ENCODE data around the gene ELMO1.

Gene ELMO1

DNA sequence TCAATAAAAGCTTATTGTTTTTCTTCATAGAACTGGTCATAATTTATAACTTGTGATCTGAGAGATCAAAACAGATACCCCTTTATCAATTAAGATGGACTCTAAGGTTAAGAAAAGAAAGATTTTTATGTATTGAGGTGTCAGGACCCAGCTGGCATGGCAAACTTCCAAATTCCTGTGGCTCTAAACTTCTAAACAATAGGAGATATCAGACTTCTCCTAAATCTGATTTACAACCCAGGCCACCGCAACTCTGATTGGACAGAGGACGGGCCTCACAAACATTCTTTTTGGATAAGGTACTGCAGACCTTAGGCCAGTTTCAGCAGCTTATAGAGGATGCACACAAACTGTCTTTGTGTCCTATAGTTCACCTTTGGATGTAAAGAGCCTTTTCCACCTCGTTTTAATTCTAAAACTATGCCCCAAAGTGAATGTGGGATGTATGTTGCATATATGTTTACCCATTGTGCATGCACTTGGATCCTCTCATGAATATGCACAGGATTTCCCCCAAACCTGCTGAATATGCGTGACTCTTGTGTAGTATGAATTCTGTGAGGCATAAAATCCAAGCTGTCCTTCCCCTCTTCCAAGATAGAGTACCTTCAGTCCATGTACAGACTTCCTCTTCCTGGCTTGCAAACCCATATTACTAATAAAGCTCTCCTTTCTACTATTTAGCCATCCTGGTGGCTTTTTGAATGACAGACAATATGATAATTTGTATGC, 69.0 kb downstream of the ELMO1 start:
- DNase-seq (ENCODE audit: low read depth): no peak
- no peak overlapping the region for H3K4me3 ChIP-seq (ENCODE audit: low read length)
- TF ChIP-seq, protein P1, sequence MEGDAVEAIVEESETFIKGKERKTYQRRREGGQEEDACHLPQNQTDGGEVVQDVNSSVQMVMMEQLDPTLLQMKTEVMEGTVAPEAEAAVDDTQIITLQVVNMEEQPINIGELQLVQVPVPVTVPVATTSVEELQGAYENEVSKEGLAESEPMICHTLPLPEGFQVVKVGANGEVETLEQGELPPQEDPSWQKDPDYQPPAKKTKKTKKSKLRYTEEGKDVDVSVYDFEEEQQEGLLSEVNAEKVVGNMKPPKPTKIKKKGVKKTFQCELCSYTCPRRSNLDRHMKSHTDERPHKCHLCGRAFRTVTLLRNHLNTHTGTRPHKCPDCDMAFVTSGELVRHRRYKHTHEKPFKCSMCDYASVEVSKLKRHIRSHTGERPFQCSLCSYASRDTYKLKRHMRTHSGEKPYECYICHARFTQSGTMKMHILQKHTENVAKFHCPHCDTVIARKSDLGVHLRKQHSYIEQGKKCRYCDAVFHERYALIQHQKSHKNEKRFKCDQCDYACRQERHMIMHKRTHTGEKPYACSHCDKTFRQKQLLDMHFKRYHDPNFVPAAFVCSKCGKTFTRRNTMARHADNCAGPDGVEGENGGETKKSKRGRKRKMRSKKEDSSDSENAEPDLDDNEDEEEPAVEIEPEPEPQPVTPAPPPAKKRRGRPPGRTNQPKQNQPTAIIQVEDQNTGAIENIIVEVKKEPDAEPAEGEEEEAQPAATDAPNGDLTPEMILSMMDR (conservative IDR thresholded peaks at IDR 0.05; ENCODE audit: low read length): no peak

DNA sequence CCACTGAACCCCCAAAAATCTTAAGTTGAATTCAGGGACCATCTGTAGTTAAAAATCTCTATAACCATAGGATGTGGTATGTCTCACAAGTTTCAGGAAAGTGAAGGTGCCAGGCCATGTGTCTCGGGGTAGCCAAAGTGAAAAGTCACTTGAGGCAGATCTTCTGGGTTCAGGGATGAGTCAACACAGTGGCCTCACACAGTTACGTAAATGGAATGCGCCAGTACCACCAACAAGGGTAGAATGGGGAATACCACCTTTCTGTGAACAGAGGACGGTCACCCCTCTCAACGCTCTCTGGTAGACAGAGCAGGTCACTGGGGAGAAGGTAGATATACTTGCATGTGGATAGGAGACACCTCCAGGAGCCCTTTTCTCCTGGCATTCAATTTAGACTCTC, 71.4 kb downstream of the ELMO1 start:
- no peak for DNase-seq (ENCODE audit: low read depth)
- TF ChIP-seq, protein P1 (conservative IDR thresholded peaks at IDR 0.05; ENCODE audit: low read length): no peak
- H3K4me3 ChIP-seq (ENCODE audit: low read length): no peak overlapping the region

DNA sequence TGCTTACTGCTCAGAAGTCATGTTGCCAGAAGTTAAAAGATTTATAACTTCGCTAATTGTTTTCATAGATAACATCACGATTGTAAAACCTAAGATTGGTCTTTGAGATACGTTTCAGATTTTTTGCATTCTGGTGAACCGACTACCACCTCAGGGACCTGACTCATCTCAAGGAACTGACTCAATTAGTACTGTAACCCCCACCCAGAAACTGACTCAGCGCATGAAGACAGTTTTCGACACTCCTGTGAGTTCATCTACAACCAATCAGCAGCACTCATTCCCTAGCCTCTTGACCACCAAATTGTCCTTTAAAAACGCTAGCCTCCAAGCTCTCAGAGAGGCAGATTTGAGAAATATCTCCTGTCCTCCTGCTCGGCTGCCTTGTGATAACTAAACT, 72.3 kb downstream of the ELMO1 start:
- no peak for DNase-seq (ENCODE audit: low read depth)
- no peak overlapping the region for H3K4me3 ChIP-seq (ENCODE audit: low read length)
- TF ChIP-seq, protein P1 (conservative IDR thresholded peaks at IDR 0.05; ENCODE audit: low read length): no peak

DNA sequence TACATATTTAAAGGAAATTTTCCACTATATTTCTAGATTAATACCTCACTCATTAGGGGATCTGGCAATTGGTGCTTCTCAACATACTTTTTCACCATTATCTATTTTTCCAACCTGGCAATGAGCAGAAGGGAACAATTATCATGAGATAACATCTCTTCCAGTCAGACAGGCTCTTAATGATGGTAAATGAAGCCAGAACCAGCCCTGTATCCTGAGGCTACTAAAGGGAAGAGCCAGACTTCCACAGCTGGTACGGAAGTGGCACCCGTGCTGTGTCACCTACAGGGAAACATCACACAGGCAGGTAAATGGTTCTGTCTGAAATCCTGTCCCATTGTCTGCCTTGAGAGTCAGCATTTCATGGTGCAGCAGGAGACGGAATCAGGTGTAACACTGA, 75.9 kb downstream of the ELMO1 start:
- H3K4me3 ChIP-seq (ENCODE audit: low read length): no peak overlapping the region
- TF ChIP-seq, protein P1 (conservative IDR thresholded peaks at IDR 0.05; ENCODE audit: low read length): no peak
- no peak for DNase-seq (ENCODE audit: low read depth)

DNA sequence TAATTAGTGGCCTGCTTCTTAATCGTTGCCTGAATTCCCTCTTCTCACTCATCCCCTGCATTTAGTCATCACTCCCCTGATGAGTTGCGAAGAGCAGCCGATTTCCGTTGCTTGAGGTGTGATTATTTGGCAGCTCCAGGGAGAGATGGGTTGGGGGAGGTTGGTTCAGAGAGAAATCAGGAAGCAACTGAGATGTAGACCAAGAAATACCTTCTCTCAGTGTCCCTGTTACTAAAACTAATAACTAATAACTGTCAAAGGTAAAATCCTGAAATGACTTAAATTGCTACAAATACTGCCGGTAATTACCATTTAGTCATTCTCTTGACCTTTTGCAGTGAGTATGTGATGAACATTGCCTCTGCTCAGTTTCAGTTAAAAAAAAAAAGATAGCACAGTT, 76.9 kb downstream of the ELMO1 start:
- TF ChIP-seq, protein P1 (conservative IDR thresholded peaks at IDR 0.05; ENCODE audit: low read length): no peak
- DNase-seq (ENCODE audit: low read depth): no peak
- no peak overlapping the region for H3K4me3 ChIP-seq (ENCODE audit: low read length)

DNA sequence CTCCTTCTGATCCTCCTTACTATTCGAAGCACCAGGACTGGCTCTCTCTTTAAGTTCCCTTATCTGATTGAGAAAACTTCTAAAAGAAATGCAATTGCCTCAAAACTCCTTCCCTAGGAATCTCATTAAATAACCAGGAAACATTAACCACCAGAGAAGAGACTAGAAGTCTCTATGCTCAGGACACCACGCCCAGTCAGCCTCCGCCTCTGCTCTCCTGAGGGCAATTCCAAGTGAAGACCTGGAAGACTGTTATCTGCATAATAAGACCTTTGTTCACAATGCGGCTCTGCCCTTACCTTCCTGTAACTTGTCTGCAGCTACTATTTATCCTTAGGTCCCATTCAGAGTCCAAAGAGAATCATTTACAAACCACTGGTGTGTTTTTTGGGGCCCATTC, 78.8 kb downstream of the ELMO1 start:
- no peak overlapping the region for H3K4me3 ChIP-seq (ENCODE audit: low read length)
- DNase-seq (ENCODE audit: low read depth): no peak
- TF ChIP-seq, protein P1 (conservative IDR thresholded peaks at IDR 0.05; ENCODE audit: low read length): no peak

DNA sequence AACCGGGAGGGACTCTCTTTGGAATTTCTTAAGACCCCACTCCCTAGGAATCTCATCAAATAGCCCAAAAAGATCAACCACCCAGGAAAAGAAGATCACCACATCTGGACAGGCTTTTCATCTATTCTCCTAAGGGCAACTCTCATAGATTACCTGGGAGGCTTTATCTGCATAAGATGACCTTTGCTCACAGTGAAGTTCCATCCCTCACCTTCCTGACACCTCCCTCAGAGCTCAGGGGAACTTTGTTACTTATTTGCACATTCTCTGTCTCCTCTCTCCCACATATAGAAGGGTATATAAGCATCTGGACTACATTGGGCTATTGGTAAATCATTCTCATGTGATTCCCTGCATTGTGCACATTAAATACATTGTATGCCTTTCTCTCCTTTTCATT, 80.1 kb downstream of the ELMO1 start:
- DNase-seq (ENCODE audit: low read depth): no peak
- TF ChIP-seq, protein P1 (conservative IDR thresholded peaks at IDR 0.05; ENCODE audit: low read length): no peak
- no peak overlapping the region for H3K4me3 ChIP-seq (ENCODE audit: low read length)

Measured in AG10803 (cell line).